ENCODE data around the gene SH3TC1. TPM values are rescaled to one million over a fixed set of nuclear protein-coding genes. Genes with fewer than 3 reads are reported as not detected.
A peak's percentile ranks its signal among the peaks of the same experiment; 100 is the strongest.

Gene SH3TC1
- total and polyA plus RNA-seq, 2 of the 8 experiments (the other 6 are each of a cell fraction or from before 2014, with no cell fraction given), result 0.15 TPM; not detected in 1

- no peak overlapping the region for H2BK15ac ChIP-seq (ENCODE audit: low read length)
- H4K20me1 ChIP-seq (replicated peaks in 1 of 2; ENCODE audit: control insufficient read depth in 1 of 2, insufficient read depth in 2 of 2, low read length in 2 of 2), result peaks cover 0 to 3% of the 10 kb centered on the region in 2 experiments
- no peaks in the 10 kb centered on the region for H3K27me3 ChIP-seq (replicated peaks in 1 of 4; ENCODE audit: control insufficient read depth in 3 of 4, extremely low read depth in 1 of 4, insufficient read depth in 3 of 4, low read length in 3 of 4)
- H4K8ac ChIP-seq (ENCODE audit: extremely low read depth, insufficient read depth, low read length), result peak overlapping the region; percentile 29; the same call in 1 of the 2 replicates
- FAIRE-seq, result no peak
- no peak overlapping the region for H4K5ac ChIP-seq (ENCODE audit: insufficient read length, low read depth, low read length)
- no peaks in the 10 kb centered on the region for H3K36me3 ChIP-seq (ENCODE audit: control insufficient read depth in 2 of 4, insufficient read depth in 4 of 4, low read length in 3 of 4)
- no peak overlapping the region for H3K9ac ChIP-seq (replicated peaks in 1 of 4; ENCODE audit: extremely low read depth in 1 of 4, low read depth in 3 of 4, low read length in 3 of 4)
- DNase-seq (ENCODE audit: low read depth in 1 of 2, low spot score in 2 of 2), result no peak
- H3K23me2 ChIP-seq (ENCODE audit: low read depth, low read length), result no peaks in the 10 kb centered on the region
- H3K4me1 ChIP-seq (replicated peaks in 1 of 4; ENCODE audit: control insufficient read depth in 3 of 4, insufficient read depth in 4 of 4, low read length in 3 of 4), result no peaks in the 10 kb centered on the region; a peak in 2 of 7 replicates
- H3K9me3 ChIP-seq (ENCODE audit: insufficient read depth in 2 of 2, low read depth in 1 of 2, low read length in 1 of 2), result no peaks in the 10 kb centered on the region
- no peak overlapping the region for H2AFZ ChIP-seq (ENCODE audit: low read length)
- no peak overlapping the region for H2BK120ac ChIP-seq (replicated peaks; ENCODE audit: low read depth, low read length)
- no peak overlapping the region for H2BK12ac ChIP-seq (ENCODE audit: low read depth, low read length)
- no peak overlapping the region for H3K4me2 ChIP-seq (ENCODE audit: insufficient read depth in 1 of 2, low read depth in 2 of 2, low read length in 2 of 2)
- H3K4ac ChIP-seq (replicated peaks; ENCODE audit: insufficient read length, low read depth, low read length), result no peak overlapping the region
- H4K91ac ChIP-seq (replicated peaks; ENCODE audit: insufficient read length, low read length), result no peak overlapping the region
- no peak overlapping the region for H2BK5ac ChIP-seq (ENCODE audit: low read depth, low read length)
- H3K4me3 ChIP-seq (ENCODE audit: extremely low read depth in 1 of 4, insufficient read depth in 2 of 4, low read depth in 3 of 4, low read length in 4 of 4), result no peak overlapping the region
- no peaks in the 10 kb centered on the region for H3K79me1 ChIP-seq (ENCODE audit: low read depth, low read length)
- no peak overlapping the region for H3K27ac ChIP-seq (ENCODE audit: low read depth, low read length)
- WGBS, 2 experiments (ENCODE audit: extremely low coverage in 1 of 2, insufficient coverage in 1 of 2, insufficient read length in 1 of 2, insufficient replicate concordance in 2 of 2, low coverage in 1 of 2, low lambda C conversion rate in 2 of 2, missing lambda C conversion rate in 1 of 2), result 85% methylated on average over 18 of the region's 21 CpGs; no CpG with 5 or more reads in 1 of the 2 experiments
- POLR2A ChIA-PET (ENCODE audit: partially characterized antibody), result no interaction called here
- no peak overlapping the region for H2AK5ac ChIP-seq (ENCODE audit: low read depth, low read length)
- CTCF ChIA-PET (ENCODE audit: partially characterized antibody), result interaction anchor here (0.8 to 2.2 kb wide), 4 partner anchors 16 to 34 kb away, joined by 3 to 12 read pairs (median 4); no protein-coding TSS in a partner anchor
- no peak overlapping the region for H3K18ac ChIP-seq (ENCODE audit: extremely low read depth, low read length)
- H3K23ac ChIP-seq (ENCODE audit: insufficient read length), result no peak overlapping the region
- no peaks in the 10 kb centered on the region for H3K79me2 ChIP-seq (ENCODE audit: control insufficient read depth in 1 of 2, insufficient read depth in 2 of 2, low read length in 2 of 2)
- no peak overlapping the region for H2BK20ac ChIP-seq (ENCODE audit: low read length)
- no peak overlapping the region for H3K56ac ChIP-seq (replicated peaks; ENCODE audit: insufficient read length, low read depth, low read length)
- H3K14ac ChIP-seq (ENCODE audit: insufficient read length), result no peak overlapping the region
- TF ChIP-seq CEBPB (IDR thresholded peaks at IDR 0.05; ENCODE audit: low read depth, low read length) (no peak), PHF8 (conservative IDR thresholded peaks at IDR 0.05; ENCODE audit: low read depth, low read length) (no peak), POLR2AphosphoS5 (IDR thresholded peaks at IDR 0.05; ENCODE audit: low read depth, low read length) (no peak), CHD1 (IDR thresholded peaks at IDR 0.05; ENCODE audit: low read depth, low read length) (no peak), ZNF274 (IDR thresholded peaks at IDR 0.05; ENCODE audit: borderline replicate concordance, extremely low read depth, low read length) (no peak), KDM5A (IDR thresholded peaks at IDR 0.05; ENCODE audit: low read length) (no peak), SIRT6 (IDR thresholded peaks at IDR 0.05; ENCODE audit: low read length) (no peak), POLR2A (IDR thresholded peaks at IDR 0.05; ENCODE audit: control extremely low read depth in 1 of 2, low read depth in 2 of 2, low read length in 2 of 2) (no peak), RAD21 (IDR thresholded peaks at IDR 0.05 in 1 of 2, conservative IDR thresholded peaks at IDR 0.05 in 1 of 2; ENCODE audit: low read depth in 2 of 2, low read length in 2 of 2) (no peak), CREB1 (IDR thresholded peaks at IDR 0.05) (no peak), EZH2 (IDR thresholded peaks at IDR 0.05; ENCODE audit: low read depth, low read length, severe bottlenecking) (no peak), CBX8 (IDR thresholded peaks at IDR 0.05; ENCODE audit: borderline replicate concordance, low read depth, low read length) (no peak), RBBP5 (IDR thresholded peaks at IDR 0.05; ENCODE audit: borderline replicate concordance, low read depth, low read length) (no peak)
Observed at GRCh38 chr4:8202108-8203051, 3.3 kb downstream of the SH3TC1 start.
